ENCODE data around the gene GHR. TPM values are rescaled to one million over a fixed set of nuclear protein-coding genes. Genes with fewer than 3 reads are reported as not detected.

GHR gene
- total and polyA plus RNA-seq, 3 donors from 2014 or later: 3.3 to 4.7 (median 3.7) TPM

DNA sequence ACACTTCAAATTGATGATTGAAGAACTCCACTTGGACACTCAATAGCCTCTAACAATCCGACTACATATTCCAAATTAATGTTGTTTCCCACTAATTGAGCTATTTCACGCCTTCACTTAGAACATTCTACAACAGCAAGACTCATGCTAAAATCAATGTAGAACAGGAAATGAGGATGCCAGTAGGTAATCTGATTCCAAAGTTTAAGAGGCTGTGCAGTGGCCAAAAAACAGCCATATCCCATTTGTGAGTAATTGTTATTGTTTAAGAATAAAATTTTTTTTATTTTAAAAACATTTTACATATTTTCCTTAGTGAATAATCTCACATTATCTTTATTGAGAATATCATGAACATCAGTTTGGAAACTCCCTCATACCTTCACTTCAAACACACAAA lies 35.7 kb upstream of the GHR start:
- intact Hi-C loops (cut with DNase I; ENCODE audit: low total_unique reads): no loop called here
- TF ChIP-seq, protein P1, sequence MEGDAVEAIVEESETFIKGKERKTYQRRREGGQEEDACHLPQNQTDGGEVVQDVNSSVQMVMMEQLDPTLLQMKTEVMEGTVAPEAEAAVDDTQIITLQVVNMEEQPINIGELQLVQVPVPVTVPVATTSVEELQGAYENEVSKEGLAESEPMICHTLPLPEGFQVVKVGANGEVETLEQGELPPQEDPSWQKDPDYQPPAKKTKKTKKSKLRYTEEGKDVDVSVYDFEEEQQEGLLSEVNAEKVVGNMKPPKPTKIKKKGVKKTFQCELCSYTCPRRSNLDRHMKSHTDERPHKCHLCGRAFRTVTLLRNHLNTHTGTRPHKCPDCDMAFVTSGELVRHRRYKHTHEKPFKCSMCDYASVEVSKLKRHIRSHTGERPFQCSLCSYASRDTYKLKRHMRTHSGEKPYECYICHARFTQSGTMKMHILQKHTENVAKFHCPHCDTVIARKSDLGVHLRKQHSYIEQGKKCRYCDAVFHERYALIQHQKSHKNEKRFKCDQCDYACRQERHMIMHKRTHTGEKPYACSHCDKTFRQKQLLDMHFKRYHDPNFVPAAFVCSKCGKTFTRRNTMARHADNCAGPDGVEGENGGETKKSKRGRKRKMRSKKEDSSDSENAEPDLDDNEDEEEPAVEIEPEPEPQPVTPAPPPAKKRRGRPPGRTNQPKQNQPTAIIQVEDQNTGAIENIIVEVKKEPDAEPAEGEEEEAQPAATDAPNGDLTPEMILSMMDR (IDR thresholded peaks at IDR 0.05): no peak
- no peak for TF ChIP-seq POLR2A (IDR thresholded peaks at IDR 0.05)
- Histone ChIP-seq H3K4me3 (no peak overlapping the region), H3K4me1 (no peaks in the 10 kb centered on the region), H3K9me3 (no peaks in the 10 kb centered on the region), H3K27ac (no peak overlapping the region), H3K27me3 (no peaks in the 10 kb centered on the region), H3K36me3 (ENCODE audit: low read depth, missing control alignments) (no peaks in the 10 kb centered on the region)
- 88 to 92% methylated on average over 2 of the region's 2 CpGs for WGBS, 2 donors
- DNase-seq: no peak

DNA sequence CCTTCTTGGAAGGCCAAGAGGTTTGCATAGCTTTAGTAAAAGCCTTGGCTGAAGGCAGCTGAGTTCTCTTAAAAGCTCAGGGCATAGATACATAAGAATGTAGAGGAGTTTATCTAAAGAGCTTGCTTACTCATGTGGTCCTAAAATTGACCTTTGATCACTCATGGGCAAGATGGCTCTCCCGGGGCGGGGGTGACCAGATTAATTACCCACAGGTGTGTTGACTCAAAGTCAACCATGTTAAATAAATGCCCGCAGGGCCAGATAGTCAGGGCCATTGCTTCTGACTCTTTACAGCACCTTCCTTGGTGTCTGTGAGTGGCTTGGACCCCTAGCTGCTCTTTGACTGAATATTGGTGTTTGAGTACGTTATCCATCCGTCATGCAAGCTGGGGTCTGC lies 33.1 kb upstream of the GHR start:
- H3K9me3 ChIP-seq: no peaks in the 10 kb centered on the region
- no peaks in the 10 kb centered on the region for H3K27me3 ChIP-seq
- no peaks in the 10 kb centered on the region for H3K36me3 ChIP-seq (ENCODE audit: low read depth, missing control alignments)
- intact Hi-C loops (cut with DNase I; ENCODE audit: low total_unique reads): no loop called here
- no peak for DNase-seq
- WGBS, 2 donors: 83 to 87% methylated on average over 5 of the region's 5 CpGs
- no peak overlapping the region for H3K27ac ChIP-seq
- no peaks in the 10 kb centered on the region for H3K4me1 ChIP-seq
- TF ChIP-seq, protein P1 (IDR thresholded peaks at IDR 0.05): no peak
- no peak for TF ChIP-seq POLR2A (IDR thresholded peaks at IDR 0.05)
- no peak overlapping the region for H3K4me3 ChIP-seq

DNA sequence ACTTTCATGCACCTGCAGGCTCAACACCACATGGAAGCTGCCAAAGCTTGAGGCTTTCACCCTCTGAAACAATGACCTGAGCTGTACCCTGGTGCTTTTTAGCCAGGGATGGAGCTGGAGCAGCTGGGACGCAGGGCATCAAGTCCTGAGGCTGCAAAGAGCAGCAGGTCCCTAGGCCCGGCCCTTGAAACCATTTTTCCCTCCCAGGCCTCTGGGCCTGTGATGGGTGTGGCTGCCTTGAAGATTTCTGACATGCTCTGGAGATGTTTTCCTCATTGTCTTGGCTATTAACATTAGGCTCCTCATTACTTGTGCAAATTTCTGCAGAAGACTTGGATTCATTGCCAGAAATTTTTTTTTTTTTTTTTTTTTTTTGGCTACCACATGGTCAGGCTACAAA lies 30.3 kb upstream of the GHR start:
- no peaks in the 10 kb centered on the region for H3K9me3 ChIP-seq
- intact Hi-C loops (cut with DNase I; ENCODE audit: low total_unique reads): no loop called here
- no peaks in the 10 kb centered on the region for H3K36me3 ChIP-seq (ENCODE audit: low read depth, missing control alignments)
- TF ChIP-seq, protein P1 (IDR thresholded peaks at IDR 0.05): no peak
- no peak for TF ChIP-seq POLR2A (IDR thresholded peaks at IDR 0.05)
- no peak overlapping the region for H3K4me3 ChIP-seq
- WGBS, 2 donors: 83 to 88% methylated on average over 1 to 2 of the region's 2 CpGs
- H3K4me1 ChIP-seq: no peaks in the 10 kb centered on the region
- no peak overlapping the region for H3K27ac ChIP-seq
- no peak for DNase-seq
- H3K27me3 ChIP-seq: no peaks in the 10 kb centered on the region

- intact Hi-C loops (cut with DNase I; ENCODE audit: low total_unique reads): no loop called here
- 78 to 82% methylated on average over 2 to 5 of the region's 5 CpGs for WGBS, 2 donors
- Histone ChIP-seq H3K27me3 (no peaks in the 10 kb centered on the region), H3K36me3 (ENCODE audit: low read depth, missing control alignments) (no peaks in the 10 kb centered on the region), H3K4me3 (no peak overlapping the region), H3K27ac (no peak overlapping the region), H3K4me1 (no peaks in the 10 kb centered on the region), H3K9me3 (no peaks in the 10 kb centered on the region)
- TF ChIP-seq, protein P1 (IDR thresholded peaks at IDR 0.05): no peak
- no peak for TF ChIP-seq POLR2A (IDR thresholded peaks at IDR 0.05)
- no peak for DNase-seq
These were observed 27.1 kb upstream of the GHR start for GRCh38 chr5:42396111-42396510.

DNA sequence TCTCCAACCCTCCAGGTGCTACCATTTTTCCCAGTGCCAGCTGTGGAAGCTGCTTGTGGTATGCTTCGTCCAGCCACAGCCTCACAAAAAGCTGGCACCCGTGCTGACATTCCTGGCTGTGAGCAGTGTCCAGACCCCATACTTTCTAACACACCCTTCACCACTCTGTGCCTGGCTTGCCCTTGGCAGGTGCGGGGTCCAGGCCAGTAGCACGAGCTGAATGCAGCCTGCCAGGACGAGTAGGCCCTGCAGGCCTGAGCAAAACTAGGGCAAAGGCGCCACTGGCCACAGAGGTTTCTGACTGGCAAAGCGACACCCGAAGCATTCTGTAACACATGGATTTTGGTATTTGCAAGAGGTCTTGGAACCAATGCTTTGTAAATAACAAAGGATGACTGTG lies 26.0 kb upstream of the GHR start:
- Histone ChIP-seq H3K27ac (no peak overlapping the region), H3K27me3 (no peaks in the 10 kb centered on the region), H3K4me3 (no peak overlapping the region), H3K4me1 (no peaks in the 10 kb centered on the region), H3K9me3 (no peaks in the 10 kb centered on the region), H3K36me3 (ENCODE audit: low read depth, missing control alignments) (no peaks in the 10 kb centered on the region)
- DNase-seq: no peak
- 92 to 96% methylated on average over 8 of the region's 8 CpGs for WGBS, 2 donors
- TF ChIP-seq POLR2A (IDR thresholded peaks at IDR 0.05): no peak
- intact Hi-C loops (cut with DNase I; ENCODE audit: low total_unique reads): no loop called here
